GM18507 (cell line): ENCODE measurements around the gene ME1.
"Not testable (repeated sequence)": the region's sequence is repeated elsewhere in the genome, so short reads cannot be mapped to it uniquely, and the experiment has no call there.

ENCODE experiments used
- DNase-seq: peaks from one replicate; pipeline ENCODE4 v3.0.0; 2011; ENCODE audit warnings: low read depth; ENCODE audit not compliant: insufficient read length; ENCODE audit errors: extremely low spot score
- FAIRE-seq: peaks from 2 replicates; lab custom pipeline; 2011; peaks lifted over from hg19 to GRCh38; lab: Jason Lieb, UNC

The ME1 gene

GRCh38 chr6:83285917-83286316, 144.9 kb downstream of the ME1 start:
- FAIRE-seq (no peak), DNase-seq (no peak)

- no peak for FAIRE-seq
- DNase-seq, result no peak
Observed at GRCh38 chr6:83273596-83273995, 157.3 kb downstream of the ME1 start.

GRCh38 chr6:83270971-83271719, 159.7 kb downstream of the ME1 start:
- DNase-seq (no peak), FAIRE-seq (no peak)

- FAIRE-seq, result no peak
Observed at GRCh38 chr6:83265384-83265783, 165.5 kb downstream of the ME1 start.

GRCh38 chr6:83260577-83260976, 170.3 kb downstream of the ME1 start:
- no peak for FAIRE-seq
- DNase-seq, result no peak

More at GRCh38 chr6:83265384-83265783, 165.5 kb downstream of the ME1 start:
- DNase-seq, result no peak

- FAIRE-seq, result no peak
- no peak for DNase-seq
Observed at GRCh38 chr6:83258517-83258916, 172.3 kb downstream of the ME1 start.

GRCh38 chr6:83257791-83258190, 173.1 kb downstream of the ME1 start:
- DNase-seq, result no peak
- no peak for FAIRE-seq

GRCh38 chr6:83256719-83257118, 174.1 kb downstream of the ME1 start:
- DNase-seq, FAIRE-seq: not testable (repeated sequence)

- no peak for FAIRE-seq
Observed at GRCh38 chr6:83252719-83253118, 178.1 kb downstream of the ME1 start.

GRCh38 chr6:83250235-83250634, 180.6 kb downstream of the ME1 start:
- FAIRE-seq (no peak), DNase-seq (no peak)

More at GRCh38 chr6:83252719-83253118, 178.1 kb downstream of the ME1 start:
- no peak for DNase-seq

GRCh38 chr6:83247471-83247870, 183.4 kb downstream of the ME1 start:
- FAIRE-seq, result no peak
- no peak for DNase-seq

GRCh38 chr6:83231146-83231545, 199.7 kb downstream of the ME1 start:
- DNase-seq (no peak), FAIRE-seq (no peak)

- no peak for DNase-seq
- FAIRE-seq, result no peak
Observed at GRCh38 chr6:83226517-83226916, 204.3 kb downstream of the ME1 start.

- FAIRE-seq (peak; percentile 63), DNase-seq (no peak)
Observed at GRCh38 chr6:83221889-83222479, 208.9 kb downstream of the ME1 start.

- DNase-seq (no peak), FAIRE-seq (no peak)
Observed at GRCh38 chr6:83221276-83221675, 209.6 kb downstream of the ME1 start.

- no peak for FAIRE-seq
- no peak for DNase-seq
Observed at GRCh38 chr6:83220121-83220520, 210.7 kb downstream of the ME1 start.

- FAIRE-seq (no peak), DNase-seq (no peak)
Observed at GRCh38 chr6:83218646-83219045, 212.2 kb downstream of the ME1 start.

- FAIRE-seq (no peak), DNase-seq (no peak)
Observed at GRCh38 chr6:83216806-83217205, 214.0 kb downstream of the ME1 start.

- DNase-seq, result no peak
- FAIRE-seq, result peak; percentile 91
Observed at GRCh38 chr6:83215131-83216047, 215.5 kb downstream of the ME1 start.

GRCh38 chr6:83202031-83202430, 228.8 kb downstream of the ME1 start:
- DNase-seq, result no peak
- FAIRE-seq, result no peak
